ENCODE measurements around the gene AUTS2.

AUTS2 gene

GRCh38 chr7:70663680-70664079, 1065.4 kb downstream of the AUTS2 start:
- no peak for DNase-seq (ENCODE audit: low read depth)

DNA sequence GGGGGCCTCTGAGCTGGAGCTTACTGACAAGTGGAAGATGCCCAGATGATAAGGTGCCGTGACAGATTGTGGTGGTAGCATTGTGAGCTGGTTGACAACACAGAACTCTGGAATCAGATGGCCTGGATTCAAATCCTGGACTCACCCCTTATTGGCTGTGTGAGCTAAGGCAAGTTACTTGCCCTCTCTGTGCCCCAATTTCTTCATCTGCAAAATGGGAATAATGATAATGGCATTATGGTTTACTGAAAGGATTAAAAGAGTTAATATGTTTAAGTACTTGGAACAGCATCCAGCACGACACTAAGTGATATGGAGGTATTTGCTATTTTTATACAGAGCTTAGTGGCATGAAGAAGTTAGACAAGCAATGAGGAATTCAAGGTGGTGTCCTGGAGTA, 1067.7 kb downstream of the AUTS2 start:
- no peak for DNase-seq (ENCODE audit: low read depth)

DNA sequence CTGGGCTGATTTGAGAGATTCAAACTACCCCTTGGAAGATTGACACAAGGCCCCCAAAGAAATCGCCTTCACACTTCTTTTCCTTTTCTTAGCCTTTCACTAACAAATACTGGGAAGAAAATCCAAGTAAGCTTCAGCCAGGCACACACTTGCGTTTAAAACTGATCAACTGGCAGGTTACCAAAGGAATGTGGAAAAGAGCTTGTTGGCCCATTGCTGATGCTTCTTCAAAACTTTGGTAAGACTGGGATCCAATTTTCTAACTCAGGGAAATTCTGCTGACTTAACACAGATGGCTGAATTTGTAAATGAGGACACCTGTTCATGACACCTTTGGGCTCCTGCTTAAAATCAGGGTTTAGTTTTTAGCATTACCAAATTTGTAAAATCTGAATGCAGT, 1069.1 kb downstream of the AUTS2 start:
- no peak for DNase-seq (ENCODE audit: low read depth)

- no peak for DNase-seq (ENCODE audit: low read depth)
Observed at GRCh38 chr7:70668606-70669358, 1070.5 kb downstream of the AUTS2 start.

- no peak for DNase-seq (ENCODE audit: low read depth)
Observed at GRCh38 chr7:70669854-70670253, 1071.6 kb downstream of the AUTS2 start.

- DNase-seq (ENCODE audit: low read depth), result no peak
Observed at GRCh38 chr7:70670288-70670687, 1072.0 kb downstream of the AUTS2 start.

- DNase-seq (ENCODE audit: low read depth), result no peak
Observed at GRCh38 chr7:70673778-70674570, 1075.7 kb downstream of the AUTS2 start.

DNA sequence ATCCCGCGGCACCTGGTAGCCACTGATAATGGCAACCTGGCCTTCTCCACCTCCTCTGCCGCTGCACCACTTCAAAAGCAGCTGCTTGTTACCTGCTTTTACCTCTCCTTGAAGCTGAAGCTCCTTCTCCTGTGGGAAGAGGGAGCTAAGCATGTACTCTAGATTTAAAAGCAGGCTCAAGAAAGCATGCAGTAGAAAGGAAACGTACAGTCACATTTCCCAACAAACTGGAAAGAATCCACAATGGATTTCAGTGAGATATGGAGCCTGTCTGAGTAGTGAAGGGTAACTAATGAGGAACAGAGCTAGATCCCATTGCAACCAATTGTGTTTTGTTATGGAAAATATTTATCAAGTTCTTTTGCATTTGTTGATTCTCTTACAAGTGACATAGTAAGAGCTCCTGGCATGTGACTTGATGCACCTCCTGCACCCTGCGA, 1076.3 kb downstream of the AUTS2 start:
- DNase-seq (ENCODE audit: low read depth), result no peak

GRCh38 chr7:70676243-70676642, 1078.0 kb downstream of the AUTS2 start:
- no peak for DNase-seq (ENCODE audit: low read depth)

DNA sequence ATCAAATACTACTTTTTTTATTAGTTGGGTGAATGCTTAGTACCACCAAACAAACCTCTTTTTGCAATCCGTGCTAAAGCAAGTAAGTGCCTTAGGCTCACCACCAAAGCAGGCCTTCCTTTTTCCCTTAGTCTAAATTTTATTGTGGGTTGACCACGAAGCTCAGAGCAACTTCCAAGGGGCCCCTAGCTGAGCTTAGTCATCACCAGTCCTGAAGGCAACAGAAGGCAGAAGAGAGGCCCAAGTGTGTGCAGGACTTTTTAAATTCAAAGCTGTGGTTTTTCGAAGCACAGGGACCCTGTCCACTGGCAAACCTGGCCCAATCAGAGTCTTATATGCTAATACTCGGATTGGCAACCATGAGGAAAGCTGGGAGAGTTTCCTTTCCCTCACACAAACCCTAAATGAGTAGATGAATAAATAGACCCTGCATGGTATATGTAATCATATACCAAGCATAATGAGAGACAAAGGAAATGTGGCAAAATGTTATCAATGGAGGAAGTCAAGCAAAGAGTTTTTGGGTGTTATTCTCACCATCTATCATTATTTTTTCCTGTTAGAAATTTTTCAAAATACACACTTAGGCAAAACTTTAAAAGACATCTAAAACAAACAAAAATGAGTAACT, 1080.5 kb downstream of the AUTS2 start:
- DNase-seq (ENCODE audit: low read depth), result no peak

GRCh38 chr7:70679661-70680060, 1081.4 kb downstream of the AUTS2 start:
- DNase-seq (ENCODE audit: low read depth), result no peak

GRCh38 chr7:70680306-70680705, 1082.0 kb downstream of the AUTS2 start:
- DNase-seq (ENCODE audit: low read depth), result no peak

- no peak for DNase-seq (ENCODE audit: low read depth)
Observed at GRCh38 chr7:70680743-70681468, 1082.6 kb downstream of the AUTS2 start.

GRCh38 chr7:70681469-70682350, 1083.4 kb downstream of the AUTS2 start:
- DNase-seq (ENCODE audit: low read depth), result no peak

GRCh38 chr7:70684173-70684572, 1085.9 kb downstream of the AUTS2 start:
- no peak for DNase-seq (ENCODE audit: low read depth)

GRCh38 chr7:70693321-70693685, 1095.0 kb downstream of the AUTS2 start:
- DNase-seq (ENCODE audit: low read depth), result no peak

- no peak for DNase-seq (ENCODE audit: low read depth)
Observed at GRCh38 chr7:70693686-70694433, 1095.6 kb downstream of the AUTS2 start.

GRCh38 chr7:70694434-70694970, 1096.2 kb downstream of the AUTS2 start:
- no peak for DNase-seq (ENCODE audit: low read depth)

DNA sequence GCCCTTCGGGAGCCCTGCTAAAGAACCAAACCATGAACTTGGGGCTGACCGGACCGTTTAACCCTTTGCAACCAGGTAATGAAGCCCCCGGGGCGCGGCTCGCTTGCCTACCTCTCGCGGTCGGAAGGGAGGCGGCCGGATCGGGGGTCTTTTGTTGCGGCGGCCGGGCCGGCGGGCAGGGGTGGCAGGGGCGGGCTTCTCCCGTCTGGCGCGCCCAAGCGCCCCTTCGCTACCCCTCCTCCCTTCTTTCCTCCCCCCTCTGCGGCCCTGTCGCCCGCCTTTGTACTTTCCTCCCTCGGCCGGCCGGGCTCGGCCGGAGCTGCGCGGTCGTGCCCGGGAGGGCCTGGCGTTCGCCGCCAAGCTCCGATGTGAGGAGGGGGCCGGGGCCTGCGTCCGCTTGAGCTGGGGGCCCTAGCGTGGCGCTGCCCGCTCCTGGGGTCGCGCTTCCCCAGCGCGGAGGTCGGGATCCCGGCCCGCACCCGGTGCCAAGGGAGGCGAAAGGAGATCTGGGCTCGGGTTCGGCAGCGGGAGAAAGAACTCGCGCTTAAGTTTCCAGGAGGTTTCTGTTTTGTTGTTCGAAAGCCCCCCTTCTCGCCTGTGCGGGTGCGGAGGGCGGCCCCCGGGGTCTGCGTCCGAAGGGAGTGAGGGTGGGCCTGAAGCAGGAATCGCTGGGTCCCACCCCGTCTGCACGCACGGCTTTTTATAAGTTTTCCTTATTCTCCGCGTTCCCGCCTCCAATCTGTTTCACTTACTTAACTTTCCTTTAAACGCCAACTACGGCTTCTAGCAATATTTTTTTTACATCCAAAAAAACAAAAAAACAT, 1096.9 kb downstream of the AUTS2 start:
- no peak for DNase-seq (ENCODE audit: low read depth)

- no peak for DNase-seq (ENCODE audit: low read depth)
Observed at GRCh38 chr7:70695795-70696083, 1097.5 kb downstream of the AUTS2 start.

Data from CMK (cell line).